GM23338 (cell line): ENCODE results near the gene AGTR1. TPM values are rescaled to one million over a fixed set of nuclear protein-coding genes. Genes with fewer than 3 reads are reported as not detected.

Source experiments
- ATAC-seq: fragments of 200-7000 bp; cut with Tn5 transposase; 3 replicates; pipeline ENCODE4 v1.9.1; 2020
- DNase-seq: peaks from one replicate; pipeline ENCODE4 v3.0.0-alpha.2; 2015; ENCODE audit warnings: low spot score
- H2AFZ ChIP-seq: fragments of 200-600 bp; sonication (generic); 2 replicates; pipeline ENCODE4 v1.8.0; 2016; ENCODE audit warnings: antibody characterized with exemption, mild to moderate bottlenecking, moderate library complexity
- H3F3A ChIP-seq: fragments of 200-600 bp; sonication (generic); replicated peaks from 2 replicates; pipeline ENCODE4 v1.8.0; 2017; ENCODE audit warnings: antibody characterized with exemption, mixed run types, low read depth
- H3K27ac ChIP-seq: fragments of 200-600 bp; sonication (generic); 2 replicates; pipeline ENCODE4 v1.6.1; 2016; ENCODE audit warnings: low read depth
- H3K27me3 ChIP-seq: fragments of 200-600 bp; sonication (generic); 2 replicates; pipeline ENCODE4 v1.8.0; 2016; ENCODE audit warnings: mild to moderate bottlenecking, mixed run types, moderate library complexity; ENCODE audit not compliant: insufficient read depth
- H3K36me3 ChIP-seq: fragments of 200-600 bp; sonication (generic); 2 replicates; pipeline ENCODE4 v1.8.0; 2016; ENCODE audit warnings: mild to moderate bottlenecking; ENCODE audit not compliant: insufficient read depth
- H3K4me1 ChIP-seq: fragments of 200-600 bp; sonication (generic); 2 replicates; pipeline ENCODE4 v1.8.0; 2016; ENCODE audit warnings: mild to moderate bottlenecking, moderate library complexity; ENCODE audit not compliant: insufficient read depth
- H3K4me2 ChIP-seq: fragments of 200-600 bp; sonication (generic); 2 replicates; pipeline ENCODE4 v1.7.1; 2017; ENCODE audit warnings: mixed run types
- H3K4me3 ChIP-seq: fragments of 200-600 bp; sonication (generic); 2 replicates; pipeline ENCODE4 v1.6.1; 2016; ENCODE audit warnings: mixed run types
- H3K79me2 ChIP-seq: fragments of 200-600 bp; sonication (generic); replicated peaks from 2 replicates; pipeline ENCODE4 v1.8.0; 2017; ENCODE audit warnings: mild to moderate bottlenecking; ENCODE audit not compliant: insufficient read depth
- H3K9me2 ChIP-seq: fragments of 200-600 bp; sonication (generic); 2 replicates; pipeline ENCODE4 v1.8.0; 2017; ENCODE audit not compliant: insufficient read depth
- H4K20me1 ChIP-seq: fragments of 200-600 bp; sonication (generic); replicated peaks from 2 replicates; pipeline ENCODE4 v1.8.0; 2017; ENCODE audit warnings: mild to moderate bottlenecking; ENCODE audit not compliant: insufficient read depth
- H3K27ac Mint-ChIP-seq: 2 replicates; pipeline ENCODE4 v1.8.0; 2020; ENCODE audit warnings: inconsistent platforms, mild to moderate bottlenecking, moderate library complexity, mixed read lengths
- H3K27me3 Mint-ChIP-seq: 3 replicates; pipeline ENCODE4 v1.8.0; 2022; ENCODE audit warnings: low read depth, mild to moderate bottlenecking, moderate library complexity, mixed read lengths, inconsistent platforms; ENCODE audit not compliant: insufficient read depth, poor library complexity
- H3K36me3 Mint-ChIP-seq: 3 replicates; pipeline ENCODE4 v1.8.0; 2021; ENCODE audit warnings: low read depth, mild to moderate bottlenecking, inconsistent platforms, moderate library complexity, mixed read lengths
- H3K4me1 Mint-ChIP-seq: 3 replicates; pipeline ENCODE4 v1.8.0; 2020; ENCODE audit warnings: mild to moderate bottlenecking, inconsistent platforms, mixed read lengths
- H3K4me3 Mint-ChIP-seq: 3 replicates; pipeline ENCODE4 v1.8.0; 2021; ENCODE audit warnings: moderate library complexity, mild to moderate bottlenecking, inconsistent platforms, mixed read lengths
- H3K9me3 Mint-ChIP-seq: 3 replicates; pipeline ENCODE4 v1.8.0; 2020; ENCODE audit warnings: moderate library complexity, mild to moderate bottlenecking, inconsistent platforms, mixed read lengths
- CREB1 ChIP-seq: fragments of 250-450 bp; sonication (Bioruptor Pico); IDR thresholded peaks from 2 replicates; pipeline ENCODE4 v1.5.0; 2020; ENCODE audit warnings: low read depth, mild to moderate bottlenecking, moderate library complexity
- CTCF ChIP-seq, 2 experiments: fragments of 200-600 bp in 1 of 2; sonication (generic) in 1 of 2; conservative IDR thresholded peaks; 2 replicates each; pipeline versions ENCODE4 v1.5.1 to v1.6.1; 2016 to 2017; ENCODE audit warnings: antibody characterized with exemption in 2 of 2, low read depth in 2 of 2, mild to moderate bottlenecking in 2 of 2, moderate library complexity in 1 of 2
- ETS1 ChIP-seq: IDR thresholded peaks from 2 replicates; pipeline ENCODE4 v1.6.1; 2016; ENCODE audit warnings: antibody characterized with exemption
- EZH2 ChIP-seq: fragments of 200-600 bp; sonication (generic); IDR thresholded peaks from one replicate; pipeline ENCODE4 v1.8.0; 2017; ENCODE audit warnings: antibody characterized with exemption, mild to moderate bottlenecking, low read depth; ENCODE audit not compliant: unreplicated experiment
- EZH2phosphoT487 ChIP-seq: fragments of 200-600 bp; sonication (generic); IDR thresholded peaks from one replicate; pipeline ENCODE4 v1.8.1; 2018; ENCODE audit warnings: antibody characterized with exemption; ENCODE audit not compliant: unreplicated experiment
- JUNB ChIP-seq: IDR thresholded peaks from one replicate; pipeline ENCODE4 v1.6.1; 2016; ENCODE audit warnings: antibody characterized with exemption; ENCODE audit not compliant: unreplicated experiment
- NANOG ChIP-seq: IDR thresholded peaks from 2 replicates; pipeline ENCODE4 v1.6.1; 2016; ENCODE audit warnings: antibody characterized with exemption, borderline replicate concordance
- POLR2AphosphoS5 ChIP-seq: IDR thresholded peaks from 2 replicates; pipeline ENCODE4 v1.6.1; 2016; ENCODE audit warnings: antibody characterized with exemption, low read depth
- REST ChIP-seq: IDR thresholded peaks from one replicate; pipeline ENCODE4 v1.6.1; 2018; ENCODE audit warnings: antibody characterized with exemption; ENCODE audit not compliant: unreplicated experiment
- STAT1 ChIP-seq: IDR thresholded peaks from one replicate; pipeline ENCODE4 v1.6.1; 2016; ENCODE audit warnings: antibody characterized with exemption; ENCODE audit not compliant: unreplicated experiment
- ZNF114 ChIP-seq: fragments of 250-450 bp; sonication (Bioruptor Pico); IDR thresholded peaks from 2 replicates; pipeline ENCODE4 v1.5.0; 2020; ENCODE audit warnings: mild to moderate bottlenecking, moderate library complexity
- ZNF331 ChIP-seq: fragments of 250-450 bp; sonication (Bioruptor Pico); IDR thresholded peaks from 2 replicates; pipeline ENCODE4 v1.5.0; 2020; ENCODE audit warnings: low read depth, mild to moderate bottlenecking, moderate library complexity
- ZNF462 ChIP-seq: fragments of 250-450 bp; sonication (Bioruptor Pico); IDR thresholded peaks from 2 replicates; pipeline ENCODE4 v1.5.0; 2020; ENCODE audit warnings: mild to moderate bottlenecking, moderate library complexity
- polyA plus RNA-seq: library from polyadenylated mRNA; unstranded; fragments of >200 nt; fragmentation: Nextera tagmentation; extraction: Ambion mirVana; gene quantifications from 2 replicates; pipeline ENCODE4 v1.2.1, GENCODE V29; 2016
- total RNA-seq: library from RNA; depleted of rRNA; stranded (reverse); fragments of >200 nt; shearing (Covaris generic); gene quantifications from 2 replicates; pipeline ENCODE4 v1.2.3, GENCODE V29; 2014

Gene AGTR1
- total and polyA plus RNA-seq, 2 experiments from 2014 or later: 0.16 TPM; not detected in 1

- no peak overlapping the region for H3K27ac Mint-ChIP-seq
Observed at GRCh38 chr3:148735597-148735996, 37.9 kb downstream of the AGTR1 start.

More at GRCh38 chr3:148735597-148735996, 37.9 kb downstream of the AGTR1 start:
- Histone ChIP-seq H3K9me2 (no peaks in the 10 kb centered on the region), H3K4me3 (no peak overlapping the region), H3K36me3 (no peaks in the 10 kb centered on the region), H3F3A (no peaks in the 10 kb centered on the region), H3K4me2 (no peak overlapping the region), H3K27me3 (no peaks in the 10 kb centered on the region), H3K27ac (no peak overlapping the region), H4K20me1 (no peaks in the 10 kb centered on the region), H2AFZ (no peak overlapping the region), H3K79me2 (no peaks in the 10 kb centered on the region), H3K4me1 (no peaks in the 10 kb centered on the region)
- no peak for DNase-seq
- no peaks in the 10 kb centered on the region for H3K9me3 Mint-ChIP-seq
- H3K4me1 Mint-ChIP-seq: no peaks in the 10 kb centered on the region
- no peaks in the 10 kb centered on the region for H3K36me3 Mint-ChIP-seq
- ATAC-seq: no peak
- TF ChIP-seq NANOG (no peak), ZNF462 (CRISPR knock-in tag) (no peak), CTCF (conservative IDR thresholded peaks at IDR 0.05; ENCODE audit: low read depth in 2 of 2) (no peak), STAT1 (no peak), ZNF114 (CRISPR knock-in tag) (no peak), POLR2AphosphoS5 (no peak), EZH2phosphoT487 (no peak), EZH2 (no peak), CREB1 (CRISPR knock-in tag) (no peak), REST (no peak), JUNB (no peak), ETS1 (no peak), ZNF331 (CRISPR knock-in tag) (no peak)
- no peak overlapping the region for H3K4me3 Mint-ChIP-seq
- no peaks in the 10 kb centered on the region for H3K27me3 Mint-ChIP-seq
